COLO668 (cell line): ENCODE data around the gene CCDC201.
A peak's percentile ranks its signal among the peaks of the same experiment; 100 is the strongest.

Experiments used
- DNase-seq: peaks from one replicate; lab custom pipeline; 2025; ENCODE audit not compliant: unreplicated experiment; lab: John Stamatoyannopoulos, UW

The CCDC201 gene

GRCh38 chr7:45893374-45893995 is 20.6 kb upstream of the CCDC201 start:
- DNase-seq, result no peak

GRCh38 chr7:45892407-45893035 is 19.6 kb upstream of the CCDC201 start:
- DNase-seq, result peak; percentile 78

GRCh38 chr7:45891462-45892402 is 18.9 kb upstream of the CCDC201 start:
- DNase-seq, result no peak

- peak; percentile 35 for DNase-seq
Measured at GRCh38 chr7:45890902-45891461, 18.1 kb upstream of the CCDC201 start.

- no peak for DNase-seq
Measured at GRCh38 chr7:45890125-45890901, 17.4 kb upstream of the CCDC201 start.

GRCh38 chr7:45889367-45890067 is 16.6 kb upstream of the CCDC201 start:
- no peak for DNase-seq

- no peak for DNase-seq
Measured at GRCh38 chr7:45888993-45889366, 16.1 kb upstream of the CCDC201 start.

GRCh38 chr7:45888185-45888992 is 15.5 kb upstream of the CCDC201 start, which contains the start of gene IGFBP1:
Gene IGFBP1, plus strand, starts transcription at chr7:45888488. Its CDS starts 165 bp downstream, at chr7:45888653.
- peak; percentile 80 for DNase-seq

- no peak for DNase-seq
Measured at GRCh38 chr7:45886931-45887667, 14.2 kb upstream of the CCDC201 start.

- DNase-seq, result peak; percentile 38
Measured at GRCh38 chr7:45885264-45885882, 12.5 kb upstream of the CCDC201 start.

GRCh38 chr7:45884136-45884535 is 11.3 kb upstream of the CCDC201 start:
- no peak for DNase-seq

GRCh38 chr7:45882465-45882810 is 9.6 kb upstream of the CCDC201 start:
- DNase-seq, result peak; percentile 91

- DNase-seq, result no peak
Measured at GRCh38 chr7:45881759-45882464, 9.0 kb upstream of the CCDC201 start.

- no peak for DNase-seq
Measured at GRCh38 chr7:45881280-45881758, 8.4 kb upstream of the CCDC201 start.

GRCh38 chr7:45880433-45880860 is 7.6 kb upstream of the CCDC201 start:
- DNase-seq, result no peak

- no peak for DNase-seq
Measured at GRCh38 chr7:45878457-45879144, 5.7 kb upstream of the CCDC201 start.

- no peak for DNase-seq
Measured at GRCh38 chr7:45876519-45876918, 3.6 kb upstream of the CCDC201 start.
